HG02759 (cell line): ENCODE measurements around the gene LRRC72.
"Not testable (repeated sequence)": the region's sequence is repeated elsewhere in the genome, so short reads cannot be mapped to it uniquely, and the experiment has no call there.

Experiments
- ATAC-seq: cut with Tn5 transposase; IDR thresholded peaks from one replicate; pipeline ENCODE4 v1.9.1; 2021; ENCODE audit warnings: mild to moderate bottlenecking, moderate library complexity; ENCODE audit not compliant: unreplicated experiment

LRRC72 gene

GRCh38 chr7:16524332-16524731 lies 2.3 kb upstream of the LRRC72 start:
- no peak for ATAC-seq

- ATAC-seq = no peak
Observed at GRCh38 chr7:16528520-16528919, 1.9 kb downstream of the LRRC72 start.

- ATAC-seq = no peak
Observed at GRCh38 chr7:16529697-16530096, 3.1 kb downstream of the LRRC72 start.

- ATAC-seq = no peak
Observed at GRCh38 chr7:16531707-16532106, 5.1 kb downstream of the LRRC72 start.

GRCh38 chr7:16532272-16532671 lies 5.6 kb downstream of the LRRC72 start:
- no peak for ATAC-seq

GRCh38 chr7:16535500-16535899 lies 8.9 kb downstream of the LRRC72 start:
- no peak for ATAC-seq

GRCh38 chr7:16540559-16540958 lies 13.9 kb downstream of the LRRC72 start:
- not testable (repeated sequence) for ATAC-seq

GRCh38 chr7:16542401-16542800 lies 15.8 kb downstream of the LRRC72 start:
- ATAC-seq = no peak

- ATAC-seq = no peak
Observed at GRCh38 chr7:16543456-16543855, 16.8 kb downstream of the LRRC72 start.

- ATAC-seq = no peak
Observed at GRCh38 chr7:16546921-16547505, 20.4 kb downstream of the LRRC72 start.

GRCh38 chr7:16548428-16548827 lies 21.8 kb downstream of the LRRC72 start:
- no peak for ATAC-seq

GRCh38 chr7:16550671-16551070 lies 24.0 kb downstream of the LRRC72 start:
- ATAC-seq = no peak

- ATAC-seq = no peak
Observed at GRCh38 chr7:16554518-16555236, 28.1 kb downstream of the LRRC72 start.

GRCh38 chr7:16556359-16556758 lies 29.7 kb downstream of the LRRC72 start:
- no peak for ATAC-seq

- ATAC-seq = no peak
Observed at GRCh38 chr7:16558761-16559302, 32.2 kb downstream of the LRRC72 start.

GRCh38 chr7:16559497-16560179 lies 33.0 kb downstream of the LRRC72 start:
- no peak for ATAC-seq

GRCh38 chr7:16561943-16562342 lies 35.3 kb downstream of the LRRC72 start:
- no peak for ATAC-seq

- ATAC-seq = no peak
Observed at GRCh38 chr7:16562456-16563220, 36.0 kb downstream of the LRRC72 start.

- peak; percentile 70 for ATAC-seq
Observed at GRCh38 chr7:16563281-16564022, 36.8 kb downstream of the LRRC72 start.

- no peak for ATAC-seq
Observed at GRCh38 chr7:16564023-16564380, 37.4 kb downstream of the LRRC72 start.
